AG10803 (cell line): ENCODE results near the gene METRN.

Source experiments
- DNase-seq: peaks from one replicate; pipeline ENCODE4 v3.0.0; 2010; ENCODE audit warnings: low read depth
- H3K4me3 ChIP-seq: 2 replicates; pipeline ENCODE4 v1.5.1; 2011; ENCODE audit warnings: mild to moderate bottlenecking, low read length, control low read depth
- CTCF ChIP-seq: conservative IDR thresholded peaks from 2 replicates; pipeline ENCODE4 v1.5.1; 2011; ENCODE audit warnings: mild to moderate bottlenecking, low read length, control low read depth, inconsistent platforms

METRN gene

GRCh38 chr16:714079-714478 lies 839 bp upstream of the METRN start:
- DNase-seq = no peak
- H3K4me3 ChIP-seq = no peak overlapping the region
- TF ChIP-seq CTCF = no peak

- peak overlapping the region; percentile 58 for H3K4me3 ChIP-seq
- DNase-seq = no peak
- TF ChIP-seq CTCF = no peak
These were observed 720 bp downstream of the METRN start for GRCh38 chr16:715477-716199.

GRCh38 chr16:716200-716568 lies 1.3 kb downstream of the METRN start:
- peak; percentile 38 for DNase-seq
- peak overlapping the region; percentile 58 for H3K4me3 ChIP-seq

GRCh38 chr16:716768-717325 lies 1.9 kb downstream of the METRN start:
- TF ChIP-seq CTCF = no peak
- DNase-seq = no peak
- no peak overlapping the region for H3K4me3 ChIP-seq

More at GRCh38 chr16:716200-716568, 1.3 kb downstream of the METRN start:
- no peak for TF ChIP-seq CTCF

GRCh38 chr16:717450-718245 lies 2.7 kb downstream of the METRN start:
- H3K4me3 ChIP-seq = no peak overlapping the region
- no peak for DNase-seq
- TF ChIP-seq CTCF = no peak

- DNase-seq = no peak
- no peak overlapping the region for H3K4me3 ChIP-seq
- TF ChIP-seq CTCF = no peak
These were observed 3.5 kb downstream of the METRN start for GRCh38 chr16:718389-718788.
